ENCODE data around the gene CFD. TPM values are rescaled to one million over a fixed set of nuclear protein-coding genes. Genes with fewer than 3 reads are reported as not detected.
A peak's percentile ranks its signal among the peaks of the same experiment; 100 is the strongest.

Gene CFD
- total and polyA plus RNA-seq, 4 donors, result 4.5 to 20.2 (median 13.6) TPM

- Histone ChIP-seq H3K36me3 (ENCODE audit: control insufficient read depth in 4 of 4, insufficient read depth in 3 of 4, low read depth in 1 of 4, low read length in 3 of 4) (no peaks in the 10 kb centered on the region), H3K27ac (ENCODE audit: low read depth in 1 of 2, low read length in 2 of 2) (peak overlapping the region; percentile 36 to 80), H3K27me3 (ENCODE audit: control insufficient read depth in 4 of 4, insufficient read depth in 4 of 4, low read length in 3 of 4) (no peaks in the 10 kb centered on the region), H3K9ac (ENCODE audit: low read depth in 1 of 2, low read length in 2 of 2) (no peak overlapping the region), H3K4me1 (ENCODE audit: control insufficient read depth in 4 of 4, insufficient read depth in 4 of 4, low read length in 3 of 4) (peaks cover 0 to 10% (median 9%) of the 10 kb centered on the region in 4 donors), H3K9me3 (ENCODE audit: control insufficient read depth in 4 of 4, low read length in 3 of 4) (no peaks in the 10 kb centered on the region), H3K4me3 (ENCODE audit: low read depth in 1 of 3, low read length in 3 of 3) (peak overlapping the region; percentile 64 to 98 (median 82))
- no peak for DNase-seq (ENCODE audit: low spot score)
- no peak for TF ChIP-seq GABPA (IDR thresholded peaks at IDR 0.05 in 1 of 2, conservative IDR thresholded peaks at IDR 0.05 in 1 of 2)
- no peak for TF ChIP-seq SP1 (IDR thresholded peaks at IDR 0.05)
- TF ChIP-seq RXRA (IDR thresholded peaks at IDR 0.05), result no peak
- no peak for TF ChIP-seq EGR1 (IDR thresholded peaks at IDR 0.05; ENCODE audit: low read depth in 2 of 2)
- TF ChIP-seq FOXA2 (IDR thresholded peaks at IDR 0.05), result no peak
- TF ChIP-seq CTCF (IDR thresholded peaks at IDR 0.05; ENCODE audit: low read depth, low read length, missing input control), result no peak
- TF ChIP-seq HNF4A (conservative IDR thresholded peaks at IDR 0.05), result no peak
- no peak for TF ChIP-seq NR2F2 (IDR thresholded peaks at IDR 0.05)
- no peak for TF ChIP-seq TAF1 (conservative IDR thresholded peaks at IDR 0.05)
- TF ChIP-seq ATF3 (IDR thresholded peaks at IDR 0.05), result no peak
- no peak for TF ChIP-seq JUND (IDR thresholded peaks at IDR 0.05)
- TF ChIP-seq RAD21 (IDR thresholded peaks at IDR 0.05), result no peak
- TF ChIP-seq HNF4G (IDR thresholded peaks at IDR 0.05), result no peak
- no peak for TF ChIP-seq REST (IDR thresholded peaks at IDR 0.05)
- no peak for TF ChIP-seq FOXA1 (IDR thresholded peaks at IDR 0.05)
- no peak for TF ChIP-seq ZBTB33 (IDR thresholded peaks at IDR 0.05)
- TF ChIP-seq YY1 (IDR thresholded peaks at IDR 0.05), result no peak
- TF ChIP-seq MAX (IDR thresholded peaks at IDR 0.05), result no peak
- 9% methylated on average over 69 of the region's 69 CpGs for WGBS
Measured at GRCh38 chr19:912181-913079, 53.0 kb downstream of the CFD start.

Small RNA genes lying within 50 kb of the gene (small RNA-seq; reads per million reads assigned to genes)
- gene MIR3187 (not detected), gene RNU6-9 (not detected)

Other genes starting within 250 kb of the CFD start
- gene POLRMT, start 226.1 kb upstream of the CFD start, total RNA-seq, result 10 to 100 TPM; 16.0 to 33.0 TPM
- gene POLRMT, start 226.1 kb upstream of the CFD start, polyA plus RNA-seq, result 10 to 100 TPM; 37.2 to 41.4 TPM
- gene FGF22, start 219.8 kb upstream of the CFD start, total RNA-seq, result under 1 TPM in 1 of 2 donors, not detected in 1; 0.08 TPM
- gene FGF22, start 219.8 kb upstream of the CFD start, polyA plus RNA-seq, result not detected
- gene RNF126, start 196.4 kb upstream of the CFD start, total RNA-seq, result 10 to 100 TPM; 16.7 to 29.1 TPM
- gene RNF126, start 196.4 kb upstream of the CFD start, polyA plus RNA-seq, result 10 to 100 TPM; 19.1 to 32.7 TPM
- gene FSTL3, start 183.3 kb upstream of the CFD start, total RNA-seq, result 1 to 10 TPM; 5.7 to 8.4 TPM
- gene FSTL3, start 183.3 kb upstream of the CFD start, polyA plus RNA-seq, result 1 to 10 TPM; 2.2 to 6.3 TPM
- gene PRSS57, start 164.2 kb upstream of the CFD start, total RNA-seq, result 10 to 100 TPM in 1 of 2 donors, not detected in 1; 12.1 TPM
- gene PRSS57, start 164.2 kb upstream of the CFD start, polyA plus RNA-seq, result under 1 TPM in 1 of 2 donors, not detected in 1; 0.10 TPM
- 1 to 10 TPM; 3.8 to 4.8 TPM for gene PALM, start 150.7 kb upstream of the CFD start, total RNA-seq
- gene PALM, start 150.7 kb upstream of the CFD start, polyA plus RNA-seq, result 1 to 10 TPM in 1 of 2 donors, under 1 TPM in 1; 0.92 to 5.1 TPM
- gene MISP, start 108.6 kb upstream of the CFD start, total RNA-seq, result under 1 TPM in 1 of 2 donors, not detected in 1; 0.08 TPM
- gene MISP, start 108.6 kb upstream of the CFD start, polyA plus RNA-seq, result under 1 TPM in 1 of 2 donors, not detected in 1; 0.05 TPM
- 100 to 1,000 TPM in 1 of 2 donors, 10 to 100 TPM in 1; 98.1 to 147 TPM for gene PTBP1, start 62.2 kb upstream of the CFD start, total RNA-seq
- 10 to 100 TPM; 72.9 to 76.5 TPM for gene PTBP1, start 62.2 kb upstream of the CFD start, polyA plus RNA-seq
- gene PLPPR3, start 37.7 kb upstream of the CFD start, total RNA-seq, result 1 to 10 TPM in 1 of 2 donors, not detected in 1; 3.1 TPM
- not detected for gene PLPPR3, start 37.7 kb upstream of the CFD start, polyA plus RNA-seq
- 10 to 100 TPM in 1 of 2 donors, under 1 TPM in 1; 0.08 to 20.2 TPM for gene AZU1, start 31.8 kb upstream of the CFD start, total RNA-seq
- gene AZU1, start 31.8 kb upstream of the CFD start, polyA plus RNA-seq, result 1 to 10 TPM in 1 of 2 donors, under 1 TPM in 1; 0.24 to 1.8 TPM
- 100 to 1,000 TPM in 1 of 2 donors, under 1 TPM in 1; 0.17 to 225 TPM for gene PRTN3, start 18.7 kb upstream of the CFD start, total RNA-seq
- 1 to 10 TPM in 1 of 2 donors, under 1 TPM in 1; 0.67 to 2.7 TPM for gene PRTN3, start 18.7 kb upstream of the CFD start, polyA plus RNA-seq
- gene ELANE, start 7.4 kb upstream of the CFD start, total RNA-seq, result 10 to 100 TPM in 1 of 2 donors, under 1 TPM in 1; 0.17 to 37.4 TPM
- 1 to 10 TPM in 1 of 2 donors, under 1 TPM in 1; 0.88 to 2.7 TPM for gene ELANE, start 7.4 kb upstream of the CFD start, polyA plus RNA-seq
- 10 to 100 TPM; 39.7 to 42.3 TPM for gene MED16, start 33.5 kb downstream of the CFD start, total RNA-seq
- 10 to 100 TPM; 30.6 to 50.5 TPM for gene MED16, start 33.5 kb downstream of the CFD start, polyA plus RNA-seq
- not detected for gene RNU6-9, start 33.8 kb downstream of the CFD start, total RNA-seq
- not detected for gene RNU6-9, start 33.8 kb downstream of the CFD start, polyA plus RNA-seq
- gene R3HDM4, start 53.6 kb downstream of the CFD start, total RNA-seq, result 10 to 100 TPM; 17.4 to 72.4 TPM
- gene R3HDM4, start 53.6 kb downstream of the CFD start, polyA plus RNA-seq, result 10 to 100 TPM; 14.1 to 23.0 TPM
- not detected for gene KISS1R, start 57.7 kb downstream of the CFD start, total RNA-seq
- gene KISS1R, start 57.7 kb downstream of the CFD start, polyA plus RNA-seq, result not detected
- gene ARID3A, start 66.4 kb downstream of the CFD start, total RNA-seq, result 10 to 100 TPM in 1 of 2 donors, 1 to 10 TPM in 1; 5.2 to 42.4 TPM
- 1 to 10 TPM in 1 of 2 donors, under 1 TPM in 1; 0.74 to 1.0 TPM for gene ARID3A, start 66.4 kb downstream of the CFD start, polyA plus RNA-seq
- 10 to 100 TPM; 24.3 to 41.7 TPM for gene WDR18, start 124.7 kb downstream of the CFD start, total RNA-seq
- 10 to 100 TPM; 33.8 to 45.3 TPM for gene WDR18, start 124.7 kb downstream of the CFD start, polyA plus RNA-seq
- gene GRIN3B, start 140.8 kb downstream of the CFD start, total RNA-seq, result under 1 TPM in 1 of 2 donors, not detected in 1; 0.05 TPM
- gene GRIN3B, start 140.8 kb downstream of the CFD start, polyA plus RNA-seq, result not detected
- gene TMEM259, start 161.5 kb downstream of the CFD start, total RNA-seq, result 10 to 100 TPM; 34.3 to 80.3 TPM
- gene TMEM259, start 161.5 kb downstream of the CFD start, polyA plus RNA-seq, result 10 to 100 TPM; 29.7 to 99.3 TPM
- not detected for gene RNU6-2, start 161.9 kb downstream of the CFD start, total RNA-seq
- not detected for gene RNU6-2, start 161.9 kb downstream of the CFD start, polyA plus RNA-seq
- gene CNN2, start 166.9 kb downstream of the CFD start, total RNA-seq, result 10 to 100 TPM; 31.0 to 38.4 TPM
- gene CNN2, start 166.9 kb downstream of the CFD start, polyA plus RNA-seq, result 10 to 100 TPM; 10.1 to 22.6 TPM
- gene ABCA7, start 180.4 kb downstream of the CFD start, total RNA-seq, result 10 to 100 TPM in 1 of 2 donors, 1 to 10 TPM in 1; 5.3 to 60.9 TPM
- gene ABCA7, start 180.4 kb downstream of the CFD start, polyA plus RNA-seq, result 1 to 10 TPM; 3.0 to 4.4 TPM
- 10 to 100 TPM; 13.6 to 27.5 TPM for gene ARHGAP45, start 207.5 kb downstream of the CFD start, total RNA-seq
- gene ARHGAP45, start 207.5 kb downstream of the CFD start, polyA plus RNA-seq, result 1 to 10 TPM; 3.3 to 5.8 TPM
- 100 to 1,000 TPM in 1 of 2 donors, 10 to 100 TPM in 1; 51.8 to 168 TPM for gene POLR2E, start 235.7 kb downstream of the CFD start, total RNA-seq
- 100 to 1,000 TPM; 175 to 211 TPM for gene POLR2E, start 235.7 kb downstream of the CFD start, polyA plus RNA-seq
- gene GPX4, start 244.3 kb downstream of the CFD start, total RNA-seq, result 100 to 1,000 TPM; 122 to 149 TPM
- gene GPX4, start 244.3 kb downstream of the CFD start, polyA plus RNA-seq, result 100 to 1,000 TPM; 447 to 558 TPM